HepG2 (cell line): ENCODE data around the gene LRP2. TPM values are rescaled to one million over a fixed set of nuclear protein-coding genes. Genes with fewer than 3 reads are reported as not detected.

ENCODE experiments used
- ATAC-seq: fragments of 200-7000 bp; cut with Tn5 transposase; 3 replicates; pipeline ENCODE4 v1.9.1; 2020; ENCODE audit warnings: mild to moderate bottlenecking, moderate library complexity
- BruUV-seq: library from RNA; stranded (reverse); fragments of 400-500 nt; replicated peaks from 2 replicates; lab custom pipeline; 2021; lab: Mats Ljungman, UMichigan
- CTCF ChIA-PET: fragments of 300-600 bp; formaldehyde crosslinking; extraction: SDS; loops from one replicate; lab custom pipeline; 2021; ENCODE audit warnings: low total read pairs, inconsistent platforms, low intra/inter-chr PET ratio; lab: Yijun Ruan, JAX
- POLR2A ChIA-PET: fragments of 350-600 bp; sonication (Branson Sonifier 250); formaldehyde crosslinking; loops from one replicate; lab custom pipeline; 2020; ENCODE audit warnings: antibody characterized with exemption, inconsistent platforms; lab: Yijun Ruan, JAX
- DNase-seq: peaks from one replicate; pipeline ENCODE4 v3.0.0-alpha.2; 2015; ENCODE audit warnings: low spot score
- FAIRE-seq: peaks from 3 replicates; lab custom pipeline; 2011; peaks lifted over from hg19 to GRCh38; lab: Jason Lieb, UNC
- H2AFZ ChIP-seq: one replicate; pipeline ENCODE4 v1.6.1; 2011; ENCODE audit warnings: low read length, inconsistent platforms
- H3K27ac ChIP-seq: fragments of 300-600 bp; 3 replicates; pipeline ENCODE4 v1.8.0; 2011; ENCODE audit warnings: mixed run types, mild to moderate bottlenecking, mixed read lengths, low read length, inconsistent platforms; ENCODE audit not compliant: insufficient read depth; ENCODE audit errors: extremely low read length
- H3K27me3 ChIP-seq, 2 experiments: fragments of 200-600 bp in 1 of 2; 2 replicates in 1 of 2; 3 replicates in 1 of 2; pipeline versions ENCODE4 v1.6.0 to v1.8.0; 2011; ENCODE audit warnings: low read length in 2 of 2, mild to moderate bottlenecking in 2 of 2, moderate library complexity in 2 of 2, inconsistent platforms in 1 of 2; ENCODE audit not compliant: insufficient read depth in 2 of 2, control insufficient read depth in 1 of 2
- H3K36me3 ChIP-seq, 2 experiments: fragments of 200-600 bp in 1 of 2; replicated peaks in 1 of 2; 2 replicates in 1 of 2; 3 replicates in 1 of 2; pipeline versions ENCODE4 v1.5.1 to v1.8.0; 2011; ENCODE audit warnings: low read length in 2 of 2, inconsistent platforms in 1 of 2; ENCODE audit not compliant: insufficient read depth in 2 of 2, control insufficient read depth in 1 of 2
- H3K4me1 ChIP-seq: 2 replicates; pipeline ENCODE4 v1.5.1; 2012; ENCODE audit warnings: low read length, inconsistent platforms; ENCODE audit not compliant: insufficient read depth
- H3K4me2 ChIP-seq: 2 replicates; pipeline ENCODE4 v1.6.0; 2011; ENCODE audit warnings: low read depth, low read length, inconsistent platforms
- H3K4me3 ChIP-seq, 3 experiments: fragments of 200-600 bp in 1 of 3; sonication (generic), shearing (Covaris generic) in 1 of 3; replicated peaks in 1 of 3; 2 replicates each; pipeline ENCODE4 v1.5.1; 2011 to 2016; ENCODE audit warnings: low read length in 3 of 3, inconsistent platforms in 2 of 3, low read depth in 2 of 3, mild to moderate bottlenecking in 2 of 3, control low read depth in 1 of 3, mixed read lengths in 1 of 3; ENCODE audit not compliant: insufficient read depth in 1 of 3
- H3K79me2 ChIP-seq: one replicate; pipeline ENCODE4 v1.6.1; 2011; ENCODE audit warnings: low read length, inconsistent platforms; ENCODE audit not compliant: insufficient read depth
- H3K9ac ChIP-seq: 2 replicates; pipeline ENCODE4 v1.6.0; 2011; ENCODE audit warnings: mild to moderate bottlenecking, low read depth, low read length, inconsistent platforms; ENCODE audit not compliant: insufficient read depth
- H3K9me3 ChIP-seq: 2 replicates; pipeline ENCODE4 v1.5.1; 2012; ENCODE audit warnings: mild to moderate bottlenecking, low read length
- H4K20me1 ChIP-seq: 2 replicates; pipeline ENCODE4 v1.6.0; 2011; ENCODE audit warnings: inconsistent platforms, mild to moderate bottlenecking, low read length, moderate library complexity; ENCODE audit not compliant: insufficient read depth
- CSRNP2 ChIP-seq: sonication (generic); formaldehyde crosslinking; conservative IDR thresholded peaks from 2 replicates; pipeline ENCODE4 v1.8.0; 2022; ENCODE audit warnings: low read depth, missing genetic modification reagents
- GABPA ChIP-seq, 2 experiments: IDR thresholded peaks; 2 replicates each; pipeline ENCODE4 v1.6.1; 2011 to 2016; ENCODE audit warnings: low read depth in 2 of 2, low read length in 1 of 2, missing biosample characterization in 1 of 2, missing genetic modification characterization in 1 of 2
- IKZF1 ChIP-seq: fragments of 450-650 bp; IDR thresholded peaks from 2 replicates; pipeline ENCODE4 v1.7.1; 2016
- MYPOP ChIP-seq: sonication (generic); formaldehyde crosslinking; IDR thresholded peaks from 2 replicates; pipeline ENCODE4 v1.8.1; 2023; ENCODE audit warnings: mild to moderate bottlenecking, moderate library complexity, missing genetic modification reagents
- TRIM22 ChIP-seq: fragments of 450-650 bp; IDR thresholded peaks from 2 replicates; pipeline ENCODE4 v1.6.1; 2017
- ZNF143 ChIP-seq: sonication (generic); formaldehyde crosslinking; IDR thresholded peaks from 2 replicates; pipeline ENCODE4 v1.4.0; 2020; ENCODE audit warnings: missing genetic modification reagents
- ZNF276 ChIP-seq: sonication (generic); formaldehyde crosslinking; IDR thresholded peaks from 2 replicates; pipeline ENCODE4 v1.4.0; 2020; ENCODE audit warnings: mild to moderate bottlenecking, low read depth, missing genetic modification reagents
- ZNF609 ChIP-seq: sonication (generic); formaldehyde crosslinking; IDR thresholded peaks from 2 replicates; pipeline ENCODE4 v1.4.0; 2020; ENCODE audit warnings: mild to moderate bottlenecking, missing genetic modification reagents, borderline replicate concordance
- WGBS: methylation state at CpG from one replicate; pipeline ENCODE4 v1.1.6; 2017; ENCODE audit warnings: low lambda C conversion rate; 5-methylcytosine and 5-hydroxymethylcytosine counted together
- in situ Hi-C: cut with HindIII; loops from 2 replicates; pipeline ENCODE4 v1.10.0; 2017; ENCODE audit warnings: low pct_unique_long_range_greater_than_20kb; ENCODE audit not compliant: extremely low pct_ligation_motif_present
- intact Hi-C: fragments of 100-400 bp; cut with micrococcal nuclease; formaldehyde crosslinking; loops from one replicate; pipeline ENCODE4 v1.10.0; 2022; ENCODE audit not compliant: unreplicated experiment
- polyA plus RNA-seq, 8 experiments: library from polyadenylated mRNA; depleted of rRNA in 3 of 8; stranded (reverse) in 7 of 8; unstranded in 1 of 8; fragments of >200 nt; fragmentation: Illumina TruSeq in 4 of 8; extraction: Trizol in 4 of 8; gene quantifications; 2 replicates each; pipeline versions ENCODE4 v1.2.1 to v1.2.3, GENCODE V29; 2011 to 2016; ENCODE audit warnings: low read depth in 4 of 8, missing spikeins in 1 of 8, mixed read lengths in 1 of 8; ENCODE audit not compliant: insufficient read depth in 1 of 8
- total RNA-seq, 5 experiments: library from RNA; depleted of rRNA; stranded (reverse); fragments of >200 nt; fragmentation: Illumina TruSeq; extraction: Trizol; gene quantifications; 2 replicates each; pipeline ENCODE4 v1.2.3, GENCODE V29; 2016; ENCODE audit warnings: low read depth in 1 of 5
- TF ChIP-seq, protein P1 (sequence below): sonication (generic); formaldehyde crosslinking; conservative IDR thresholded peaks from 2 replicates; pipeline ENCODE4 v1.4.0; 2020; ENCODE audit warnings: mild to moderate bottlenecking, missing genetic modification reagents, moderate library complexity

The LRP2 gene
- total and polyA plus RNA-seq, 2 of the 13 experiments (the other 11 are each of a cell fraction or from before 2014, with no cell fraction given), result 0.03 to 0.15 TPM

GRCh38 chr2:169354244-169354643 is 8.1 kb downstream of the LRP2 start:
- H3K79me2 ChIP-seq, result no peaks in the 10 kb centered on the region
- no peak overlapping the region for H3K4me2 ChIP-seq
- ChIA-PET CTCF (no interaction called here), POLR2A (no interaction called here)
- no peaks in the 10 kb centered on the region for H3K4me1 ChIP-seq
- no peaks in the 10 kb centered on the region for H3K9me3 ChIP-seq
- BruUV-seq, result no TSS peak
- no peak overlapping the region for H2AFZ ChIP-seq
- ATAC-seq (no peak), DNase-seq (no peak), FAIRE-seq (no peak)
- H3K27me3 ChIP-seq, result peaks cover 2 to 8% of the 10 kb centered on the region in 2 experiments; a peak in 3 of 5 replicates
- no peaks in the 10 kb centered on the region for H3K36me3 ChIP-seq
- no peaks in the 10 kb centered on the region for H4K20me1 ChIP-seq
- no peak overlapping the region for H3K9ac ChIP-seq
- in situ Hi-C loops (no loop called here), intact Hi-C loops (no loop called here)
- H3K27ac ChIP-seq, result no peak overlapping the region
- no peak overlapping the region for H3K4me3 ChIP-seq
- TF ChIP-seq ZNF609 (CRISPR knock-in tag), result no peak
- TF ChIP-seq IKZF1, result no peak
- no peak for TF ChIP-seq MYPOP (CRISPR knock-in tag)
- no peak for TF ChIP-seq TRIM22
- no peak for TF ChIP-seq GABPA (IDR thresholded peaks at IDR 0.05; ENCODE audit: low read depth, low read length)
- TF ChIP-seq GABPA (CRISPR knock-in tag; IDR thresholded peaks at IDR 0.05; ENCODE audit: low read depth), result no peak
- no peak for TF ChIP-seq ZNF276 (CRISPR knock-in tag)
- TF ChIP-seq, protein P1, sequence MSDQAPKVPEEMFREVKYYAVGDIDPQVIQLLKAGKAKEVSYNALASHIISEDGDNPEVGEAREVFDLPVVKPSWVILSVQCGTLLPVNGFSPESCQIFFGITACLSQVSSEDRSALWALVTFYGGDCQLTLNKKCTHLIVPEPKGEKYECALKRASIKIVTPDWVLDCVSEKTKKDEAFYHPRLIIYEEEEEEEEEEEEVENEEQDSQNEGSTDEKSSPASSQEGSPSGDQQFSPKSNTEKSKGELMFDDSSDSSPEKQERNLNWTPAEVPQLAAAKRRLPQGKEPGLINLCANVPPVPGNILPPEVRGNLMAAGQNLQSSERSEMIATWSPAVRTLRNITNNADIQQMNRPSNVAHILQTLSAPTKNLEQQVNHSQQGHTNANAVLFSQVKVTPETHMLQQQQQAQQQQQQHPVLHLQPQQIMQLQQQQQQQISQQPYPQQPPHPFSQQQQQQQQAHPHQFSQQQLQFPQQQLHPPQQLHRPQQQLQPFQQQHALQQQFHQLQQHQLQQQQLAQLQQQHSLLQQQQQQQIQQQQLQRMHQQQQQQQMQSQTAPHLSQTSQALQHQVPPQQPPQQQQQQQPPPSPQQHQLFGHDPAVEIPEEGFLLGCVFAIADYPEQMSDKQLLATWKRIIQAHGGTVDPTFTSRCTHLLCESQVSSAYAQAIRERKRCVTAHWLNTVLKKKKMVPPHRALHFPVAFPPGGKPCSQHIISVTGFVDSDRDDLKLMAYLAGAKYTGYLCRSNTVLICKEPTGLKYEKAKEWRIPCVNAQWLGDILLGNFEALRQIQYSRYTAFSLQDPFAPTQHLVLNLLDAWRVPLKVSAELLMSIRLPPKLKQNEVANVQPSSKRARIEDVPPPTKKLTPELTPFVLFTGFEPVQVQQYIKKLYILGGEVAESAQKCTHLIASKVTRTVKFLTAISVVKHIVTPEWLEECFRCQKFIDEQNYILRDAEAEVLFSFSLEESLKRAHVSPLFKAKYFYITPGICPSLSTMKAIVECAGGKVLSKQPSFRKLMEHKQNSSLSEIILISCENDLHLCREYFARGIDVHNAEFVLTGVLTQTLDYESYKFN, result no peak
- TF ChIP-seq ZNF143, result no peak
- no peak for TF ChIP-seq CSRNP2 (CRISPR knock-in tag)
- 15% methylated on average over 2 of the region's 2 CpGs for WGBS
